Endothelial cell of umbilical vein (primary cell): Measurements from ENCODE around the gene DNMT3B. TPM values are rescaled to one million over a fixed set of nuclear protein-coding genes. Genes with fewer than 3 reads are reported as not detected.

Experiments
- BruUV-seq: library from RNA; stranded (reverse); fragments of 400-500 nt; replicated peaks from 2 replicates; lab custom pipeline; 2021; lab: Mats Ljungman, UMichigan
- CTCF ChIA-PET: fragments of 300-600, 350-600 bp; sonication (Branson Sonifier 250); formaldehyde crosslinking; loops from one replicate; lab custom pipeline; 2021; ENCODE audit warnings: antibody characterized with exemption, inconsistent platforms; lab: Charles Lee
- POLR2A ChIA-PET: fragments of 300-600, 350-600 bp; sonication (Branson Sonifier 250); formaldehyde crosslinking; loops from one replicate; lab custom pipeline; 2021; ENCODE audit warnings: antibody characterized with exemption, inconsistent platforms; lab: Charles Lee
- DNase-seq: peaks from one replicate; pipeline ENCODE4 v3.0.0-alpha.2; 2011; ENCODE audit warnings: low read depth, low spot score
- FAIRE-seq: peaks from 2 replicates; lab custom pipeline; 2011; peaks lifted over from hg19 to GRCh38; lab: Jason Lieb, UNC
- H2AFZ ChIP-seq: 2 replicates; pipeline ENCODE4 v1.6.0; 2012; ENCODE audit warnings: low read depth, low read length, control low read depth, inconsistent platforms
- H3K27ac ChIP-seq: 2 replicates; pipeline ENCODE4 v1.5.1; 2011; ENCODE audit warnings: low read depth, mild to moderate bottlenecking, control low read depth, low read length, moderate library complexity; ENCODE audit not compliant: insufficient read depth
- H3K27me3 ChIP-seq, 2 experiments: 2 replicates each; pipeline versions ENCODE4 v1.6.0 to v1.6.1; 2011; ENCODE audit warnings: low read length in 2 of 2, mixed read lengths in 1 of 2; ENCODE audit not compliant: control insufficient read depth in 2 of 2, insufficient read depth in 2 of 2
- H3K36me3 ChIP-seq, 2 experiments: 2 replicates in 1 of 2; 3 replicates in 1 of 2; pipeline ENCODE4 v1.5.1; 2011; ENCODE audit warnings: low read length in 2 of 2, mild to moderate bottlenecking in 1 of 2, moderate library complexity in 1 of 2; ENCODE audit not compliant: control insufficient read depth in 2 of 2, insufficient read depth in 2 of 2; ENCODE audit errors: extremely low read depth in 1 of 2
- H3K4me1 ChIP-seq: 3 replicates; pipeline ENCODE4 v1.5.1; 2011; ENCODE audit warnings: mild to moderate bottlenecking, low read length; ENCODE audit not compliant: control insufficient read depth, insufficient read depth; ENCODE audit errors: extremely low read depth
- H3K4me2 ChIP-seq: 2 replicates; pipeline ENCODE4 v1.6.1; 2011; ENCODE audit warnings: low read length, control low read depth, mixed read lengths; ENCODE audit not compliant: insufficient read depth
- H3K4me3 ChIP-seq, 3 experiments: fragments of 200-600 bp in 1 of 3; sonication (generic), shearing (Covaris generic) in 1 of 3; replicated peaks in 1 of 3; 2 replicates each; pipeline ENCODE4 v1.5.1; 2011 to 2016; ENCODE audit warnings: control low read depth in 3 of 3, low read length in 3 of 3, mild to moderate bottlenecking in 2 of 3, inconsistent platforms in 1 of 3, low read depth in 1 of 3, moderate library complexity in 1 of 3; ENCODE audit not compliant: insufficient read depth in 1 of 3
- H3K79me2 ChIP-seq: 2 replicates; pipeline ENCODE4 v1.6.0; 2012; ENCODE audit warnings: low read length, inconsistent platforms; ENCODE audit not compliant: control insufficient read depth, insufficient read depth
- H3K9ac ChIP-seq: replicated peaks from 2 replicates; pipeline ENCODE3; 2011; ENCODE audit warnings: low read length, control low read depth; ENCODE audit not compliant: insufficient read depth; ENCODE audit errors: extremely low read depth
- H3K9me1 ChIP-seq: replicated peaks from 3 replicates; pipeline ENCODE4 v1.6.0; 2011; ENCODE audit warnings: mild to moderate bottlenecking, low read length; ENCODE audit not compliant: control insufficient read depth, insufficient read depth; ENCODE audit errors: extremely low read depth
- H3K9me3 ChIP-seq: replicated peaks from 2 replicates; pipeline ENCODE4 v1.5.1; 2012; ENCODE audit warnings: low read length, inconsistent platforms; ENCODE audit not compliant: control insufficient read depth, insufficient read depth
- H4K20me1 ChIP-seq: replicated peaks from 2 replicates; pipeline ENCODE3; 2011; ENCODE audit warnings: mild to moderate bottlenecking, low read length; ENCODE audit not compliant: control insufficient read depth, insufficient read depth; ENCODE audit errors: extremely low read depth
- EZH2 ChIP-seq: IDR thresholded peaks from 2 replicates; pipeline ENCODE4 v1.6.1; 2012; ENCODE audit warnings: borderline replicate concordance, low read depth, mild to moderate bottlenecking, moderate library complexity, low read length, inconsistent platforms; ENCODE audit not compliant: severe bottlenecking
- FOS ChIP-seq: IDR thresholded peaks from 2 replicates; pipeline ENCODE4 v1.6.1; 2011; ENCODE audit warnings: mild to moderate bottlenecking, low read length, moderate library complexity, borderline replicate concordance; ENCODE audit not compliant: insufficient read depth
- GATA2 ChIP-seq: IDR thresholded peaks from 2 replicates; pipeline ENCODE4 v1.7.0; 2011; ENCODE audit warnings: low read depth, mild to moderate bottlenecking, moderate library complexity, mixed read lengths, low read length; ENCODE audit not compliant: insufficient read length, insufficient read depth
- JUN ChIP-seq: IDR thresholded peaks from 2 replicates; pipeline ENCODE4 v1.6.1; 2011; ENCODE audit warnings: borderline replicate concordance, low read depth; ENCODE audit not compliant: insufficient read length, insufficient read depth
- MYC ChIP-seq: IDR thresholded peaks from one replicate; pipeline ENCODE4 v1.6.1; 2011; ENCODE audit warnings: mild to moderate bottlenecking, low read depth, low read length
- POLR2A ChIP-seq: IDR thresholded peaks from 2 replicates; pipeline ENCODE4 v1.6.1; 2012; ENCODE audit warnings: low read depth, mild to moderate bottlenecking, control low read depth, low read length
- POLR2AphosphoS5 ChIP-seq: IDR thresholded peaks from 2 replicates; pipeline ENCODE4 v1.6.1; 2012; ENCODE audit warnings: low read depth, mild to moderate bottlenecking, control low read depth, low read length, moderate library complexity; ENCODE audit not compliant: insufficient read depth
- dilution Hi-C: fragments of 300-500 bp; cut with MboI; formaldehyde crosslinking; loops from one replicate; pipeline ENCODE4 v1.15.0; 2019; ENCODE audit warnings: low sequenced_read_pairs; ENCODE audit not compliant: extremely low pct_ligation_motif_present
- intact Hi-C: fragments of 100-400 bp; cut with micrococcal nuclease; formaldehyde crosslinking; loops from one replicate; pipeline ENCODE4 v1.10.0; 2022
- polyA plus RNA-seq, 4 experiments: library from polyadenylated mRNA; depleted of rRNA in 3 of 4; stranded (reverse) in 3 of 4; unstranded in 1 of 4; fragments of >200 nt; gene quantifications; 2 replicates each; pipeline versions ENCODE4 v1.2.1 to v1.2.3, GENCODE V29; 2011 to 2012; ENCODE audit warnings: missing spikeins in 1 of 4
- total RNA-seq: library from RNA; stranded (reverse); gene quantifications from 2 replicates; pipeline ENCODE4 v1.2.3, GENCODE V29; 2021
- TF ChIP-seq, protein P1 (sequence below): IDR thresholded peaks from 2 replicates; pipeline ENCODE4 v1.6.1; 2011; ENCODE audit not compliant: insufficient read depth, insufficient read length
- TF ChIP-seq, protein P2 (sequence below), 2 donors: IDR thresholded peaks; 1 replicate in 1 of 2; 2 replicates in 1 of 2; pipeline ENCODE4 v1.5.1; 2011; ENCODE audit warnings: low read length in 2 of 2, mild to moderate bottlenecking in 2 of 2, moderate library complexity in 2 of 2, control low read depth in 1 of 2, inconsistent platforms in 1 of 2, low read depth in 1 of 2; ENCODE audit not compliant: insufficient read depth in 1 of 2; ENCODE audit errors: extremely low read depth in 1 of 2

The DNMT3B gene
- total and polyA plus RNA-seq, 2 donors (not counting 3 experiments of a cell fraction or from before 2014, with no cell fraction given): 3.6 to 6.8 TPM

DNA sequence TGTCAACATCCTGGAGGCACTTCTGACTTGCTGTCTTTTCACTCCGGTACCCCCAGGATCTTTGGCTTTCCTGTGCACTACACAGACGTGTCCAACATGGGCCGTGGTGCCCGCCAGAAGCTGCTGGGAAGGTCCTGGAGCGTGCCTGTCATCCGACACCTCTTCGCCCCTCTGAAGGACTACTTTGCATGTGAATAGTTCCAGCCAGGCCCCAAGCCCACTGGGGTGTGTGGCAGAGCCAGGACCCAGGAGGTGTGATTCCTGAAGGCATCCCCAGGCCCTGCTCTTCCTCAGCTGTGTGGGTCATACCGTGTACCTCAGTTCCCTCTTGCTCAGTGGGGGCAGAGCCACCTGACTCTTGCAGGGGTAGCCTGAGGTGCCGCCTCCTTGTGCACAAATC, 45.5 kb downstream of the DNMT3B start:
- no peak overlapping the region for H3K4me2 ChIP-seq
- no peak for FAIRE-seq
- H3K4me3 ChIP-seq: no peak overlapping the region
- no peaks in the 10 kb centered on the region for H3K9me3 ChIP-seq
- H3K27me3 ChIP-seq: no peaks in the 10 kb centered on the region
- no peaks in the 10 kb centered on the region for H3K79me2 ChIP-seq
- CTCF ChIA-PET: interaction anchor here (1.4 kb wide), 1 partner anchor 18 kb away, joined by 4 read pairs; no protein-coding TSS in a partner anchor
- no peak overlapping the region for H2AFZ ChIP-seq
- no peak overlapping the region for H3K9ac ChIP-seq
- H3K36me3 ChIP-seq: peaks cover 0 to 7% of the 10 kb centered on the region in 2 experiments
- H4K20me1 ChIP-seq: no peaks in the 10 kb centered on the region
- no peaks in the 10 kb centered on the region for H3K4me1 ChIP-seq
- no peak overlapping the region for H3K27ac ChIP-seq
- H3K9me1 ChIP-seq: no peaks in the 10 kb centered on the region
- intact Hi-C loops (no loop called here), dilution Hi-C loops (no loop called here)
- POLR2A ChIA-PET: no interaction called here
- no peak for DNase-seq
- no TSS peak for BruUV-seq
- TF ChIP-seq JUN (no peak), MYC (no peak), POLR2AphosphoS5 (no peak), GATA2 (no peak), POLR2A (no peak), FOS (no peak), EZH2 (no peak)
- TF ChIP-seq, protein P1, sequence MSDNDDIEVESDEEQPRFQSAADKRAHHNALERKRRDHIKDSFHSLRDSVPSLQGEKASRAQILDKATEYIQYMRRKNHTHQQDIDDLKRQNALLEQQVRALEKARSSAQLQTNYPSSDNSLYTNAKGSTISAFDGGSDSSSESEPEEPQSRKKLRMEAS: no peak
- TF ChIP-seq, protein P2, sequence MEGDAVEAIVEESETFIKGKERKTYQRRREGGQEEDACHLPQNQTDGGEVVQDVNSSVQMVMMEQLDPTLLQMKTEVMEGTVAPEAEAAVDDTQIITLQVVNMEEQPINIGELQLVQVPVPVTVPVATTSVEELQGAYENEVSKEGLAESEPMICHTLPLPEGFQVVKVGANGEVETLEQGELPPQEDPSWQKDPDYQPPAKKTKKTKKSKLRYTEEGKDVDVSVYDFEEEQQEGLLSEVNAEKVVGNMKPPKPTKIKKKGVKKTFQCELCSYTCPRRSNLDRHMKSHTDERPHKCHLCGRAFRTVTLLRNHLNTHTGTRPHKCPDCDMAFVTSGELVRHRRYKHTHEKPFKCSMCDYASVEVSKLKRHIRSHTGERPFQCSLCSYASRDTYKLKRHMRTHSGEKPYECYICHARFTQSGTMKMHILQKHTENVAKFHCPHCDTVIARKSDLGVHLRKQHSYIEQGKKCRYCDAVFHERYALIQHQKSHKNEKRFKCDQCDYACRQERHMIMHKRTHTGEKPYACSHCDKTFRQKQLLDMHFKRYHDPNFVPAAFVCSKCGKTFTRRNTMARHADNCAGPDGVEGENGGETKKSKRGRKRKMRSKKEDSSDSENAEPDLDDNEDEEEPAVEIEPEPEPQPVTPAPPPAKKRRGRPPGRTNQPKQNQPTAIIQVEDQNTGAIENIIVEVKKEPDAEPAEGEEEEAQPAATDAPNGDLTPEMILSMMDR (IDR thresholded peaks at IDR 0.05; ENCODE audit: extremely low read depth in 1 of 2, insufficient read depth in 1 of 2, low read depth in 1 of 2, low read length in 2 of 2): no peak
